Stimulated activated CD4-positive, alpha-beta T cell treated with anti-CD3 and anti-CD28 coated beads, TNF-alpha, amount 100 ng/mL, for 48 hours (primary cell): ENCODE data around the gene GNRHR.

ENCODE experiments used
- DNase-seq, 3 donors: peaks; one replicate each; pipeline ENCODE4 v3.0.0-alpha.2; 2020; ENCODE audit warnings: low read depth in 3 of 3

The GNRHR gene

DNA sequence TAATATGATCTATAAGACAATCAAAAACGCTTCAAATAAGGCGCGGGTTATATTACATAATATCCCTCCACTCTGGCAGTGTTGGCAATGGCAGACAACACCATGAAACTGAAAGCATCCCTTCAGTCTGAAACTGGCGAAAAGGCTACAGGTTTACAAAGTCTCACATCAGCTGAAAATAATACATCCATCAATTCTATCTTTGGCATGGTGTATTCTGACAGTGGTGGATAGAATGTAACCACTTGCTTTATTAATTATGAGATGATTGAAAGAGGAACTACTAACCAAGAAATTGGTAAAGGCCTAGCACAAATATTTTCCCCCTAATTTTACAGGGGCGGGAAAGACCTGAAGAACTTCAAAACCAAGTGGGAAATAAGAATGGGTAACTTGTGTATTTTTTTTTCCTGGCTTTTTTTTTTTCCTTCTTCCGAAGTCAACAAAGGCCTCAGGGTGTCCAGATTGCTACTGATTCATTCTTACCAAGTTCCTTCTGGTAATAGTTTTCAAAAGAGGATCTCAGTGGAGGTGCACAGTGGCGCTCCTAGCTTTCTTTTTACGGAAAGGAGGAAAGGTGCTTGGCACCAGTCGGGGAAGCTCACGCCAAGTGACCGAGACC lies 54.0 kb downstream of the GNRHR start:
- no peak for DNase-seq

DNA sequence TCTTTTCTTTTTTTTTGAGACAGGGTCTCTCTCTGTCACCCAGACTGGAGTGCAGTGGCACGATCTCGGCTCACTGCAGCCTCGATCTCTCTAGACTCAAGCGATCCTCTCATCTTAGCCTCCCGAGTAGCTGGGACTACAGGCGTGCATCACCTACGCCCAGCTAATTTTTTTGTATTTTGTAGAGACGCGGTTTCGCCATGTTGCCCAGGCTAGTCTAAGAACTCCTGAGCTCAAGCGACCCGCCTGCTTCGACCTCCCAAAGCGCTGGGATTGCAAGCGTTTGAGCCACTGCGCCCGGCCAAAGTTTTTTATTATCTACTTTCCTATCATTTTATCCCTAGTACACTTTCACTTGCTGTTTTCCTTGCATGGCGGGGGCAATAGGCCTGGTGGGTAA lies 54.6 kb downstream of the GNRHR start:
- DNase-seq: no peak

DNA sequence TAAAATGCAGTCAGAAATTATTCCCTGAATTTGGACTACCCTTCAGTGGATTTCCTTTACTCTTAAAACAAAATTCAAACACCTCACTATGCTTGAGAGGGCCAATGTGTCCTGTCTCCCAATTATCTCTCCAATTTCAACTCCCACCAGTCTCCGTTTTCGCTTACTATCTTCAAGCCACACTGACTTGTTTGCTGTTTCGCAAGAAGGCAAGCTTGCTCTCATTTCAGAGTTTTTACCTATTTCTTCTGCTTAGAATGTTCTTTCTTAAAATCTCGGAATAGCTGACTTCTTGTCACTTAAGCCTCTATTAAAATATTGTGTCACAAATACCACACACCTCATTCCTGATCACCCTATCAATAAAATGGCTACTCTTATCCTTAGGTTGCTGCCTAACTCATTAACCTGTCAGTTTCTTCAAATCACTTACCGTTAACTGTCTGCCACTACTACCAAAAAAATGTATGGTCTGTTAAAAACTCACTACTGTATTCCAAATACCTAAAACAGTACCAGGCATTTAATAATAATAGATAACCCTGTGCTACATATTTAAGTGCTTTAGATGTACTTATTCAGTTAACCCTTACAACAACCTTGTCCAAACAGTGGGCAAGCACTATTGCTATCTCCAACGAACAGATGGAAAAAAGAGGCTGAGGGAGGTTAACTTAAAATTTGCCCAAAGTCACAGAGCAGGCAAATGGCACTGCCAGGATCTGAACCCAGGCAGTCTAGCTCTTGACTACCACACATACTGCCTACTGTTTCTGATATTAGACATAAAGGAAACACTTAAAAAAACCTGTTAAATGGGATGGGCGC lies 56.1 kb downstream of the GNRHR start:
- DNase-seq: no peak

DNA sequence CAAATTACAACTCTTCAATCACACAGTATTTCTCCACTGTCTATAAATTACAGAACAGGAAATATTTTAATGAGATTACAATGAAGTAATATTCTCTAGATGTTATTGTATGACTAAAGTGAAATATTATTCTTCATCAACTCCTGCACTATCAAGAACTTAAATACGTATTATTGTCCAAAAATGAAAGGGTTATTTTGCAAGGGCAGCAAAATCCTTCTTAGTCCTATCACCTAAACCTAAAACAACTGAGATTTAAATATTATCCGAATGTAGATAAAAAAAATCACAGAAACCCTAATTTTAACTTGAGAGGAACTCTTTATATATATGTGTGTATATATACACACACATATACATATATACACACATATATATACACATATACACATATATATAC lies 58.1 kb downstream of the GNRHR start:
- DNase-seq: no peak

DNA sequence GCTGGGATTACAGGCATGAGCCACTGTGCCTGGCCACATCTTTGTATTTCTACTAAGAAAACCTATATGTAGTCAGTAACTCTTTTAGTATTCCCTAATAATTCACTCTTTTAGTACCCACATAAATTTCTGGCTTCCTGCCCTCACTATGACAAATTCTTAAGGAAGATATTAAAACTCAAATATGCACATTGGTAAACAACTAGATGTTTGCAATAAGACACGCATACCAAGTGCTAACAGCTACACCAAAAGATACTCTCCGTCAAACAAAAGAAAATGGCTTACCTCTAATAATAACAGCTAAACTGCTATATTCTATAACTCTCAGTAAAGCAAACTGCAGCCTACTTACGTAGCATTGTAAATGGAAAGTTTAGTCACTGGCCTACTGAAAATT lies 59.5 kb downstream of the GNRHR start:
- no peak for DNase-seq

DNA sequence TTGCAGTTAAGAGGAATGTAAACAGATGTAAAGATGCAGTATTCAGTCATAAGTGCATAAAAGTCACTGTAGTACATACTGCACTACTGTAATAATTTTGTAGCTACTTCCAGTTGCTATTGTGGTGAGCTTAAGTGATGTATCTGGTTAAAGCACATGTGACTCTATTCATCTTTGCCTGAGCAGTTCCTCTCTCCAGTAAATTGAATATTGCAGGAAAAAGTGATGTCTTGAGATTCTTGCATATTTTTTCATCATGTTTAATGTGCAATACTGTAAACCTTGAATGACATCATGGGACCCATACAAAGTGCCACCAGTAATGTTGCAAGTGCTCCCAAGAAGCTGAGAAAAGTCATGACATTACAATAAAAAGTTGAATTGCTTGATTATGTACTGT lies 62.9 kb downstream of the GNRHR start:
- no peak for DNase-seq
